GM12892 (cell line): ENCODE results near the gene PEAR1.
A peak's percentile ranks its signal among the peaks of the same experiment; 100 is the strongest.

ENCODE experiments used
- DNase-seq: peaks from one replicate; pipeline ENCODE4 v3.0.0; 2011; ENCODE audit not compliant: insufficient read length
- FAIRE-seq: peaks from 2 replicates; lab custom pipeline; 2011; peaks lifted over from hg19 to GRCh38; lab: Jason Lieb, UNC
- POLR2A ChIP-seq: IDR thresholded peaks from 2 replicates; pipeline ENCODE4 v1.6.1; 2011; ENCODE audit warnings: low read depth, low read length, control low read depth
- POLR2AphosphoS5 ChIP-seq: IDR thresholded peaks from 2 replicates; pipeline ENCODE4 v1.6.1; 2011; ENCODE audit warnings: low read depth, low read length, control low read depth
- TAF1 ChIP-seq: IDR thresholded peaks from 2 replicates; pipeline ENCODE4 v1.6.1; 2011; ENCODE audit warnings: low read depth, mild to moderate bottlenecking, control low read depth, low read length, borderline replicate concordance

PEAR1 gene

DNA sequence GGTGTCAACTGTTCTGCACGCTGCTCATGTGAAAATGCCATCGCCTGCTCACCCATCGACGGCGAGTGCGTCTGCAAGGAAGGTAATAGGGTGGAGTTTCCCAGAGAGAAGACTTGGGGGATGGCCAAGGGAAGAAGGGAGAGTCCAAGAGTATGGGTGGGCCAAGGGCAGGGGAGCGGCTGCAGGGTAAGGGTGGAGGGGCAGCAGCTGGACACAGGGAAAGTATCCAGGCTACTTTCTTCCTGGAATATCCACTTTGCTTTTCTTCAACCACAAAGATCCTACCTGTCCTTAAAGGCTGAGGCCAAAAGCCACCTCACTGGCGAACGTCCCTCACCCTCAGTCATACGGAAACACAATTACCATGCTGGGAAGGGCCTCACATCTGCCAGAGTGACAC lies 15.4 kb downstream of the PEAR1 start:
- no peak for FAIRE-seq
- DNase-seq: no peak
- TF ChIP-seq POLR2A (no peak), POLR2AphosphoS5 (no peak), TAF1 (no peak)

DNA sequence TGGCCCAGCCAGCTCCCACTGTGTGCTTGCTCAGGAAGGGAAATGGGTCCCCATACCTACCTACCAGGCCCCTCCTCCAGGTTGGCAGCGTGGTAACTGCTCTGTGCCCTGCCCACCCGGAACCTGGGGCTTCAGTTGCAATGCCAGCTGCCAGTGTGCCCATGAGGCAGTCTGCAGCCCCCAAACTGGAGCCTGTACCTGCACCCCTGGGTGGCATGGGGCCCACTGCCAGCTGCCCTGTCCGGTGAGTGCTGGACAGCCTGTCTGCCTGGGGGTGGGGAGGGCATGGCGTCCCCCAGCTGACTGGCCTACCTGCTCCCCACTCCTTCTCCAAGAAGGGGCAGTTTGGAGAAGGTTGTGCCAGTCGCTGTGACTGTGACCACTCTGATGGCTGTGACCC lies 16.2 kb downstream of the PEAR1 start:
- FAIRE-seq (no peak), DNase-seq (no peak)
- TF ChIP-seq POLR2AphosphoS5: no peak
- no peak for TF ChIP-seq POLR2A

GRCh38 chr1:156910309-156910782 lies 16.8 kb downstream of the PEAR1 start:
- TF ChIP-seq POLR2AphosphoS5: no peak
- no peak for TF ChIP-seq TAF1
- TF ChIP-seq POLR2A: no peak
- peak; percentile 71 for DNase-seq
- peak; percentile 81 for FAIRE-seq

- no peak for DNase-seq
- no peak for FAIRE-seq
- no peak for TF ChIP-seq TAF1
- TF ChIP-seq POLR2A: no peak
- TF ChIP-seq POLR2AphosphoS5: no peak
Observed at GRCh38 chr1:156911577-156912298, 18.2 kb downstream of the PEAR1 start.

DNA sequence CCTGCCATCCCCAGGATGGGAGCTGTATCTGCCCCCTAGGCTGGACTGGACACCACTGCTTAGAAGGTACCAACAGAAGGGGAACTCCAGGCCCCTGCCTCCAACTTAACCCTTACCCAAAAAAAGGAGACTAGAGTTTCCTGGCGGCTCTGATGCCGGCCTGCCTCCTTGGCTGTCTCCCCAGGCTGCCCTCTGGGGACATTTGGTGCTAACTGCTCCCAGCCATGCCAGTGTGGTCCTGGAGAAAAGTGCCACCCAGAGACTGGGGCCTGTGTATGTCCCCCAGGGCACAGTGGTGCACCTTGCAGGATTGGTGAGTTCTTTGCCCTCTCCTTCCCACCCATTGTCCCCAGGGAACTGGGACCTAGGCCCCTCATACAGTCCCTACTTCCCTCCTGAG lies 18.8 kb downstream of the PEAR1 start:
- FAIRE-seq (no peak), DNase-seq (no peak)
- TF ChIP-seq TAF1 (no peak), POLR2A (no peak), POLR2AphosphoS5 (no peak)

GRCh38 chr1:156912861-156913808 lies 19.6 kb downstream of the PEAR1 start:
- FAIRE-seq (no peak), DNase-seq (no peak)
- no peak for TF ChIP-seq POLR2A
- TF ChIP-seq TAF1: no peak

GRCh38 chr1:156913809-156914387 lies 20.4 kb downstream of the PEAR1 start:
- no peak for TF ChIP-seq TAF1
- TF ChIP-seq POLR2A: no peak
- no peak for TF ChIP-seq POLR2AphosphoS5
- FAIRE-seq (no peak), DNase-seq (no peak)

GRCh38 chr1:156914440-156914856 lies 20.9 kb downstream of the PEAR1 start:
- no peak for FAIRE-seq
- TF ChIP-seq POLR2AphosphoS5: no peak
- TF ChIP-seq POLR2A: no peak
- no peak for TF ChIP-seq TAF1
- no peak for DNase-seq

DNA sequence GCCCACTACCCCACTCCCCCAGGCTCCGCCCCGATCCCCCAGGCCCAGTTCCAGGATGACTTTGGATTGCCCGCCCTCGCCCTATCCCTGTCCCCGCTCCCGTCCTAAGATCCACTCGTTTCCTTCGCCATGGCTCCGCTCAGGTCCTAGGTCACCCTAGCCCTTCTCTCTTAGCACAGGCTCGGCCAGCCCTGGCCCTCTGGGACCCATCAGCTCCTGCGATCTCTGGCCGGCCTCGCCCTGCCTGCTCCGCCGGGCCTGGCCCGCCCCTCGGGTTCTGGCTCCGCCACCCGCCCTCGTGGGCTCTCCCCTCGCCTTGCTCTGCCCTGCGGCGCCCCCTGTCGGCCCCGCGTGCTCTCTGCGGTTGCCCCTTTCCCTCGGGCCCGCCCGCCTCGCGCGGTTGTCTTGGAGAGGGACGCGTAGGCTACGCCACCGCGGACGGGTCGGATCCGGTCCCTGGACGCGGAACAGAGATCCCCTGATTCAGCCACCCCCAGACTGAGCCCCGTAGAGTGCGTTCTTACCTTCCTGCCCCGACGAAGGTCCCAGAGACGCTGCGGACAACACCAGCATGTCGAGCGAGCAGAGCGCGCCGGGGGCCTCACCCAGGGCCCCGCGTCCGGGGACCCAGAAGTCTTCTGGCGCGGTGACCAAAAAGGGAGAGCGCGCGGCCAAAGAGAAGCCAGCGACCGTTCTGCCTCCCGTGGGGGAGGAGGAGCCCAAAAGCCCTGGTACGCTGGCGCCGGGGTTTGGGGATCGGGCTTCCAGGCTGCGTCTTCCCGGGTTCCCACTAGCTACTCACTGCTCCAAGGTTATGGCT lies 26.9 kb downstream of the PEAR1 start, which contains the start of gene LRRC71:
Gene LRRC71, plus strand, starts transcription at position 400 of the 820 bp plus-strand sequence. Its CDS starts 172 bp downstream, at position 572.
- FAIRE-seq: no peak
- peak; percentile 67 for DNase-seq
- no peak for TF ChIP-seq POLR2AphosphoS5
- no peak for TF ChIP-seq TAF1
- TF ChIP-seq POLR2A: no peak

DNA sequence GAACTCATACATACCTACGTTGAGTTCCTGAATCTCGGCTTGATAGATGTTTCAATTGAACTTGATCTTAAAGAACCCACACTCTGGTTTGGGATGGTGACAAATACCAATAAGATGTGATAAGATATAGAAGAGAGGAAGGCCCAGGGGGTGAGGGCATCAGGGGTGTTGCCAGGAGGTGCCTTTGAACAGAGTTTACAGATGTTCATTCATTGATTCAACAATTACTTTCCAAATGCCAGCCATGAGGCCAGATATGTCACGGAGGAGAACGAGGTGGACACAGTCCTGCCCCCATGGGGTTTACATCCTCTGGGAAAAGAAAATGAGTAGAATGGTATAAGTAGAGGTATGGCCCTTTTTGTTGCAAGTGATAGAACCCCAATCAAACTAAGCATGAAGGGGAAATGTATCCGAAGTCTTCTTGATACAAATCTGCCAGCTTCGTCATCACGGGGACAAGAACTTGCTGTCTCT lies 27.6 kb downstream of the PEAR1 start:
- FAIRE-seq (no peak), DNase-seq (no peak)
- no peak for TF ChIP-seq POLR2A
- TF ChIP-seq TAF1: no peak
- no peak for TF ChIP-seq POLR2AphosphoS5

DNA sequence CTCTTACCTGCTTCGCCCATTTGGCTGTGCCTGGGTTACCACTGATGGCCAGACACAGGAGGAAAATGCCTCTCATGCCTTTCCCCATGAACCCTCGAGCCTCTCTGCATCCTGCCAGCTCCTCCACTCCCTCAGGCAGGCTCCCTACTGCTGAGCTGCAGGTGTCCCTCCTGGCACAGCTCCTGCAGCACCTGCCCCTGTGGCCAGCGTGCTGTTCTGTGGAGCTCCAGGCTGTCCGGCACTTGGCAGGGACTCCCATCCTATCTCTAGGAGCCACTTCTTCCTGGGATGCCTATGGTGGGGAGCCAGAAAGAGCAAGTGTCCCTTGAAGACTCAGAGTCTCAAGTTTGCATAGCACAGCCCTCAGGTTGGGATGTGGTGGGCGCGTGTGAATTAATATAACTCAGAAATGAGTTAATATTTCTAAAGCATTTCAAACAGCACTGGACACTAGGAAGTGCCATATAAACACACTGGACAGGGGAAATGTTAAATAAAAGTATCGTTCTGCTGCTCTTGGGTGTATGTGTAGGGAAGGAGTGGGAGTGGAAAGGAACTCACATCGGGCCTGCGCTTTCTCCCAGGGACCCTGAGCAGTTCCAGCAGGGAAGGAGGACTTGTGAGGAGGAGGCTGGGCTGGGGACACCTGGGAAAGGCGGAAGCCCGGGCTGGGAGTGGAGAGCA lies 29.6 kb downstream of the PEAR1 start:
- TF ChIP-seq POLR2A (no peak), POLR2AphosphoS5 (no peak), TAF1 (no peak)
- DNase-seq: no peak
- FAIRE-seq: no peak
